Measurements from ENCODE around the gene PAX2. TPM values are rescaled to one million over a fixed set of nuclear protein-coding genes. Genes with fewer than 3 reads are reported as not detected.

Gene PAX2
- total and polyA plus RNA-seq, 2 of the 8 experiments (the other 6 are each of a cell fraction or from before 2014, with no cell fraction given): 0.02 TPM; not detected in 1

GRCh38 chr10:100743626-100744135 lies 1.7 kb upstream of the PAX2 start:
- 6% methylated on average over 16 of the region's 16 CpGs; no CpG with 5 or more reads in 1 of the 2 experiments for WGBS, 2 experiments (ENCODE audit: extremely low coverage in 1 of 2, insufficient coverage in 1 of 2, insufficient read length in 1 of 2, insufficient replicate concordance in 2 of 2, low coverage in 1 of 2, low lambda C conversion rate in 2 of 2, missing lambda C conversion rate in 1 of 2)
- H3K36me3 ChIP-seq (ENCODE audit: control insufficient read depth in 2 of 4, insufficient read depth in 4 of 4, low read length in 3 of 4): peaks cover 0 to 5% (median 0%) of the 10 kb centered on the region in 4 experiments; a peak in 1 of 8 replicates
- H3K9ac ChIP-seq (replicated peaks in 1 of 4; ENCODE audit: extremely low read depth in 1 of 4, low read depth in 3 of 4, low read length in 3 of 4): no peak overlapping the region
- H3K9me3 ChIP-seq (ENCODE audit: insufficient read depth in 2 of 2, low read depth in 1 of 2, low read length in 1 of 2): no peaks in the 10 kb centered on the region
- H3K4me1 ChIP-seq (replicated peaks in 1 of 4; ENCODE audit: control insufficient read depth in 3 of 4, insufficient read depth in 4 of 4, low read length in 3 of 4): peaks cover 0 to 33% (median 26%) of the 10 kb centered on the region in 4 experiments; a peak in 6 of 7 replicates
- no peak overlapping the region for H4K8ac ChIP-seq (ENCODE audit: extremely low read depth, insufficient read depth, low read length)
- no peaks in the 10 kb centered on the region for H3K79me2 ChIP-seq (ENCODE audit: control insufficient read depth in 1 of 2, insufficient read depth in 2 of 2, low read length in 2 of 2)
- no peak overlapping the region for H3K14ac ChIP-seq (ENCODE audit: insufficient read length)
- H4K20me1 ChIP-seq (replicated peaks in 1 of 2; ENCODE audit: control insufficient read depth in 1 of 2, insufficient read depth in 2 of 2, low read length in 2 of 2): peaks cover 24 to 25% of the 10 kb centered on the region in 2 experiments
- H2AFZ ChIP-seq (ENCODE audit: low read length): no peak overlapping the region
- H2BK12ac ChIP-seq (ENCODE audit: low read depth, low read length): 0 out of 2 replicates have a peak overlapping the region, but pooled peaks have one; percentile 88
- H2AK5ac ChIP-seq (ENCODE audit: low read depth, low read length): no peak overlapping the region
- peaks cover 79 to 94% (median 92%) of the 10 kb centered on the region in 4 experiments for H3K27me3 ChIP-seq (replicated peaks in 1 of 4; ENCODE audit: control insufficient read depth in 3 of 4, extremely low read depth in 1 of 4, insufficient read depth in 3 of 4, low read length in 3 of 4)
- no peak overlapping the region for H3K18ac ChIP-seq (ENCODE audit: extremely low read depth, low read length)
- no peak overlapping the region for H2BK5ac ChIP-seq (ENCODE audit: low read depth, low read length)
- no peak overlapping the region for H3K23ac ChIP-seq (ENCODE audit: insufficient read length)
- peak; percentile 80 for TF ChIP-seq RAD21 (IDR thresholded peaks at IDR 0.05 in 1 of 2, conservative IDR thresholded peaks at IDR 0.05 in 1 of 2; ENCODE audit: low read depth in 2 of 2, low read length in 2 of 2)
- TF ChIP-seq SIRT6 (IDR thresholded peaks at IDR 0.05; ENCODE audit: low read length): no peak
- no peak for TF ChIP-seq ATF3 (IDR thresholded peaks at IDR 0.05; ENCODE audit: insufficient read depth, low read depth, low read length)
- no peak for TF ChIP-seq EZH2 (IDR thresholded peaks at IDR 0.05; ENCODE audit: low read depth, low read length, severe bottlenecking)
- TF ChIP-seq BACH1 (IDR thresholded peaks at IDR 0.05; ENCODE audit: low read length): peak; percentile 66
- TF ChIP-seq CTCF (IDR thresholded peaks at IDR 0.05; ENCODE audit: control extremely low read depth in 1 of 3, insufficient read depth in 1 of 3, low read depth in 1 of 3, low read length in 3 of 3): peak; percentile 70 to 84 (median 83)
- H3K79me1 ChIP-seq (ENCODE audit: low read depth, low read length): no peaks in the 10 kb centered on the region
- FAIRE-seq (peak; percentile 86), DNase-seq (ENCODE audit: low read depth in 1 of 2, low spot score in 2 of 2) (no peak)
- H2BK120ac ChIP-seq (replicated peaks; ENCODE audit: low read depth, low read length): no peak overlapping the region
- H4K5ac ChIP-seq (ENCODE audit: insufficient read length, low read depth, low read length): no peak overlapping the region
- H3K27ac ChIP-seq (ENCODE audit: low read depth, low read length): no peak overlapping the region
- no peak overlapping the region for H3K4ac ChIP-seq (replicated peaks; ENCODE audit: insufficient read length, low read depth, low read length)
- H4K91ac ChIP-seq (replicated peaks; ENCODE audit: insufficient read length, low read length): no peak overlapping the region
- no peak overlapping the region for H3K56ac ChIP-seq (replicated peaks; ENCODE audit: insufficient read length, low read depth, low read length)
- peaks cover 4% of the 10 kb centered on the region; the same call in 1 of the 2 replicates for H3K23me2 ChIP-seq (ENCODE audit: low read depth, low read length)
- POLR2A ChIA-PET (ENCODE audit: partially characterized antibody): interaction anchor here (0.8 to 3.6 kb wide), 7 partner anchors 10 to 183 kb away, joined by 3 to 23 read pairs (median 3); no protein-coding TSS in a partner anchor
- H2BK20ac ChIP-seq (ENCODE audit: low read length): no peak overlapping the region
- CTCF ChIA-PET (ENCODE audit: partially characterized antibody): interaction anchor here (0.6 to 7.5 kb wide), 85 partner anchors 8 to 1677 kb away, joined by 3 to 110 read pairs (median 5); partner anchors contain the start of genes HIF1AN, LBX1 and SEC31B
- no peak overlapping the region for H2BK15ac ChIP-seq (ENCODE audit: low read length)
- peak overlapping the region in 1 of 4 experiments; percentile 57; a peak in 3 of 8 replicates for H3K4me3 ChIP-seq (ENCODE audit: extremely low read depth in 1 of 4, insufficient read depth in 2 of 4, low read depth in 3 of 4, low read length in 4 of 4)
- H3K4me2 ChIP-seq (ENCODE audit: insufficient read depth in 1 of 2, low read depth in 2 of 2, low read length in 2 of 2): peak overlapping the region; percentile 63 to 65; a peak in 3 of 4 replicates

All from H1 (cell line).